Stimulated activated CD8-positive, alpha-beta memory T cell treated with anti-CD3 and anti-CD28 coated beads, Interleukin-4, amount 100 ng/mL, for 24 hours (primary cell): ENCODE data around the gene CCT6A.
"Not testable (repeated sequence)": the region's sequence is repeated elsewhere in the genome, so short reads cannot be mapped to it uniquely, and the experiment has no call there.

Experiments used
- DNase-seq: peaks from one replicate; pipeline ENCODE4 v3.0.0-alpha.2; 2020; ENCODE audit warnings: low read depth

The CCT6A gene

GRCh38 chr7:56099653-56100052 lies 48.1 kb downstream of the CCT6A start:
- no peak for DNase-seq

GRCh38 chr7:56104138-56104537 lies 52.6 kb downstream of the CCT6A start:
- DNase-seq: not testable (repeated sequence)

GRCh38 chr7:56105508-56105907 lies 53.9 kb downstream of the CCT6A start:
- no peak for DNase-seq

GRCh38 chr7:56106108-56107073 lies 54.8 kb downstream of the CCT6A start, which contains the start of gene CHCHD2:
CHCHD2 (minus strand) TSS chr7:56106476; CDS start chr7:56106413, 63 bp downstream.
- peak; percentile 87 for DNase-seq

- DNase-seq: no peak
Measured at GRCh38 chr7:56107954-56108258, 56.3 kb downstream of the CCT6A start.

- DNase-seq: no peak
Measured at GRCh38 chr7:56110611-56111010, 59.0 kb downstream of the CCT6A start.

GRCh38 chr7:56112244-56112643 lies 60.7 kb downstream of the CCT6A start:
- DNase-seq: not testable (repeated sequence)
